K562 (cell line): ENCODE results near the gene KLHL35. TPM values are rescaled to one million over a fixed set of nuclear protein-coding genes. Genes with fewer than 3 reads are reported as not detected.

Source experiments
- ATAC-seq: fragments of 200-7000 bp; cut with Tn5 transposase; 3 replicates; pipeline ENCODE4 v1.9.1; 2020; ENCODE audit warnings: moderate library complexity
- BruUV-seq: library from RNA; stranded (reverse); fragments of 400-500 nt; replicated peaks from 2 replicates; lab custom pipeline; 2021; lab: Mats Ljungman, UMichigan
- CTCF ChIA-PET: fragments of 300-600 bp; formaldehyde crosslinking; extraction: SDS; loops from one replicate; lab custom pipeline; 2021; ENCODE audit warnings: low intra/inter-chr PET ratio; lab: Yijun Ruan, JAX
- POLR2A ChIA-PET: fragments of 300-600, 350-650 bp; sonication (Branson Sonifier 250); formaldehyde crosslinking; extraction: SDS; loops from one replicate; lab custom pipeline; 2021; ENCODE audit warnings: antibody characterized with exemption, inconsistent platforms; lab: Yijun Ruan, JAX
- DNase-seq, 4 experiments: peaks; one replicate each; pipeline versions ENCODE4 v3.0.0 to v3.0.0-alpha.2; 2011 to 2018; ENCODE audit warnings: low spot score in 3 of 4, mixed read lengths in 3 of 4; ENCODE audit errors: extremely low read depth in 1 of 4
- FAIRE-seq: peaks from 2 replicates; lab custom pipeline; 2011; peaks lifted over from hg19 to GRCh38; lab: Jason Lieb, UNC
- H2AFZ ChIP-seq: 2 replicates; pipeline ENCODE4 v1.6.0; 2011; ENCODE audit warnings: low read depth, low read length, control low read depth, inconsistent platforms
- H3K27ac ChIP-seq: fragments of 200-600 bp; 3 replicates; pipeline ENCODE4 v1.8.0; 2011; ENCODE audit warnings: low read depth, mild to moderate bottlenecking, control low read depth, inconsistent platforms, low read length, moderate library complexity, mixed read lengths; ENCODE audit errors: extremely low read depth
- H3K27me3 ChIP-seq, 2 experiments: fragments of 300-600 bp in 1 of 2; 2 replicates in 1 of 2; 3 replicates in 1 of 2; pipeline versions ENCODE4 v1.6.0 to v1.8.0; 2011; ENCODE audit warnings: inconsistent platforms in 2 of 2, low read length in 2 of 2, mild to moderate bottlenecking in 1 of 2, mixed read lengths in 1 of 2, moderate library complexity in 1 of 2; ENCODE audit not compliant: control insufficient read depth in 2 of 2, insufficient read depth in 2 of 2
- H3K36me3 ChIP-seq: fragments of 300-600 bp; 3 replicates; pipeline ENCODE4 v1.8.0; 2011; ENCODE audit warnings: mild to moderate bottlenecking, low read length, inconsistent platforms; ENCODE audit not compliant: control insufficient read depth, insufficient read depth
- H3K4me1 ChIP-seq, 2 experiments: fragments of 200-600 bp in 1 of 2; replicated peaks in 1 of 2; 2 replicates in 1 of 2; 3 replicates in 1 of 2; pipeline versions ENCODE4 v1.5.1 to v1.8.0; 2011; ENCODE audit warnings: inconsistent platforms in 2 of 2, low read length in 2 of 2, mild to moderate bottlenecking in 1 of 2, mixed read lengths in 1 of 2, moderate library complexity in 1 of 2; ENCODE audit not compliant: control insufficient read depth in 2 of 2, insufficient read depth in 2 of 2
- H3K4me2 ChIP-seq: 2 replicates; pipeline ENCODE4 v1.6.1; 2011; ENCODE audit warnings: low read length, control low read depth, inconsistent platforms, mixed read lengths; ENCODE audit not compliant: insufficient read depth
- H3K4me3 ChIP-seq: fragments of 200-600 bp; sonication (generic), shearing (Covaris generic); 2 replicates; pipeline ENCODE4 v1.5.1; 2016; ENCODE audit warnings: control low read depth, inconsistent platforms
- H3K79me2 ChIP-seq: fragments of 200-600 bp; 3 replicates; pipeline ENCODE4 v1.8.0; 2011; ENCODE audit warnings: low read length, inconsistent platforms; ENCODE audit not compliant: control insufficient read depth, insufficient read depth
- H3K9ac ChIP-seq, 2 experiments: 2 replicates each; pipeline versions ENCODE4 v1.6.0 to v1.6.1; 2011; ENCODE audit warnings: low read depth in 2 of 2, low read length in 2 of 2, control low read depth in 1 of 2, inconsistent platforms in 1 of 2, mild to moderate bottlenecking in 1 of 2, mixed read lengths in 1 of 2; ENCODE audit not compliant: insufficient read depth in 1 of 2
- H3K9me1 ChIP-seq: one replicate; pipeline ENCODE4 v1.6.0; 2011; ENCODE audit warnings: inconsistent platforms, mild to moderate bottlenecking, low read length, moderate library complexity; ENCODE audit not compliant: control insufficient read depth, insufficient read depth
- H3K9me3 ChIP-seq: replicated peaks from 2 replicates; pipeline ENCODE4 v1.5.1; 2011; ENCODE audit warnings: low read depth, low read length, inconsistent platforms; ENCODE audit not compliant: control insufficient read depth, insufficient read depth
- H4K20me1 ChIP-seq: replicated peaks from 2 replicates; pipeline ENCODE4 v1.6.1; 2011; ENCODE audit warnings: low read length, inconsistent platforms, mixed read lengths; ENCODE audit not compliant: control insufficient read depth, insufficient read depth
- DPF2 ChIP-seq: fragments of 450-650 bp; IDR thresholded peaks from 2 replicates; pipeline ENCODE4 v1.6.1; 2016
- KAT2B ChIP-seq: IDR thresholded peaks from one replicate; pipeline ENCODE4 v1.6.1; 2012; ENCODE audit warnings: low read depth, mild to moderate bottlenecking, control low read depth, inconsistent platforms, low read length, moderate library complexity
- PRDM10 ChIP-seq: fragments of 450-650 bp; IDR thresholded peaks from 2 replicates; pipeline ENCODE4 v1.6.1; 2018; ENCODE audit not compliant: partially characterized antibody
- ZNF407 ChIP-seq: fragments of 450-650 bp; IDR thresholded peaks from 2 replicates; pipeline ENCODE4 v1.6.1; 2016; ENCODE audit warnings: low read depth
- WGBS: fragments of 100-300 bp; shearing (Covaris generic); methylation state at CpG from one replicate; pipeline ENCODE4 v1.1.6; 2016; ENCODE audit warnings: low coverage, mixed read lengths; ENCODE audit not compliant: insufficient coverage; ENCODE audit errors: missing lambda C conversion rate; 5-methylcytosine and 5-hydroxymethylcytosine counted together
- in situ Hi-C: fragments of 300-500 bp; cut with MboI; formaldehyde crosslinking; loops from 4 replicates; pipeline ENCODE4 v1.15.0; 2018; ENCODE audit warnings: inconsistent platforms, mixed read lengths
- intact Hi-C: fragments of 100-400 bp; cut with micrococcal nuclease; formaldehyde crosslinking; loops from 2 replicates; pipeline ENCODE4 v1.14.2; 2022
- polyA plus RNA-seq, 8 experiments: library from polyadenylated mRNA; depleted of rRNA in 4 of 8; stranded (reverse) in 5 of 8; unstranded in 3 of 8; fragments of >200 nt; fragmentation: Nextera tagmentation in 2 of 8; fragmentation: Illumina TruSeq in 1 of 8; extraction: Ambion mirVana in 2 of 8; extraction: Trizol in 1 of 8; gene quantifications; 2 replicates each; pipeline versions ENCODE4 v1.2.1 to v1.2.3, GENCODE V29; 2011 to 2014; ENCODE audit warnings: inconsistent platforms in 1 of 8, missing spikeins in 1 of 8
- total RNA-seq, 7 experiments: library from RNA; depleted of rRNA in 6 of 7; stranded (reverse); fragments of >200 nt in 6 of 7; fragmentation: Illumina TruSeq in 2 of 7; extraction: Trizol in 2 of 7; gene quantifications; 2 replicates each; pipeline versions ENCODE4 v1.2.1 to v1.2.3, GENCODE V29; 2011 to 2021; ENCODE audit warnings: low replicate concordance in 1 of 7
- TF ChIP-seq, protein P1 (sequence below): fragments of 450-650 bp; formaldehyde crosslinking; IDR thresholded peaks from 2 replicates; pipeline ENCODE4 v1.4.0; 2022; ENCODE audit warnings: missing genetic modification characterization

Gene KLHL35
- total and polyA plus RNA-seq, 9 of the 15 experiments (the other 6 are each of a cell fraction or from before 2014, with no cell fraction given), result not detected

GRCh38 chr11:75471176-75471973, 38.4 kb upstream of the KLHL35 start:
- no peaks in the 10 kb centered on the region for H3K27me3 ChIP-seq
- peak overlapping the region in 1 of 2 experiments; percentile 59; a peak in 1 of 4 replicates for H3K9ac ChIP-seq
- no peaks in the 10 kb centered on the region for H4K20me1 ChIP-seq
- H3K79me2 ChIP-seq, result no peaks in the 10 kb centered on the region
- ChIA-PET POLR2A (interaction anchor here (0.7 to 1.1 kb wide), 2 partner anchors 65 to 324 kb away, joined by 4 read pairs; no protein-coding TSS in a partner anchor), CTCF (no interaction called here)
- intact Hi-C loops, result no loop called here
- no peak overlapping the region for H3K4me2 ChIP-seq
- in situ Hi-C loops, result no loop called here
- H3K36me3 ChIP-seq, result no peaks in the 10 kb centered on the region; the same call in 2 of the 3 replicates
- no peak for FAIRE-seq
- no peak overlapping the region for H2AFZ ChIP-seq
- H3K9me3 ChIP-seq, result no peaks in the 10 kb centered on the region
- BruUV-seq, result no TSS peak
- ATAC-seq, result no peak
- no peak overlapping the region for H3K4me3 ChIP-seq
- DNase-seq, result no peak
- peaks cover 4% of the 10 kb centered on the region for H3K9me1 ChIP-seq
- no peak overlapping the region for H3K27ac ChIP-seq
- H3K4me1 ChIP-seq, result peaks cover 35 to 36% of the 10 kb centered on the region in 2 experiments
- 63% methylated on average over 6 of the region's 7 CpGs for WGBS
- TF ChIP-seq DPF2, result no peak
- no peak for TF ChIP-seq PRDM10
- no peak for TF ChIP-seq ZNF407
- TF ChIP-seq KAT2B, result no peak
- TF ChIP-seq, protein P1, sequence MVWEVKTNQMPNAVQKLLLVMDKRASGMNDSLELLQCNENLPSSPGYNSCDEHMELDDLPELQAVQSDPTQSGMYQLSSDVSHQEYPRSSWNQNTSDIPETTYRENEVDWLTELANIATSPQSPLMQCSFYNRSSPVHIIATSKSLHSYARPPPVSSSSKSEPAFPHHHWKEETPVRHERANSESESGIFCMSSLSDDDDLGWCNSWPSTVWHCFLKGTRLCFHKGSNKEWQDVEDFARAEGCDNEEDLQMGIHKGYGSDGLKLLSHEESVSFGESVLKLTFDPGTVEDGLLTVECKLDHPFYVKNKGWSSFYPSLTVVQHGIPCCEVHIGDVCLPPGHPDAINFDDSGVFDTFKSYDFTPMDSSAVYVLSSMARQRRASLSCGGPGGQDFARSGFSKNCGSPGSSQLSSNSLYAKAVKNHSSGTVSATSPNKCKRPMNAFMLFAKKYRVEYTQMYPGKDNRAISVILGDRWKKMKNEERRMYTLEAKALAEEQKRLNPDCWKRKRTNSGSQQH (CRISPR knock-in tag), result no peak
